Right renal cortex interstitium (tissue), 3 donors: Measurements from ENCODE around the gene ZNG1C. TPM values are rescaled to one million over a fixed set of nuclear protein-coding genes. Genes with fewer than 3 reads are reported as not detected.
"Not testable (repeated sequence)": the region's sequence is repeated elsewhere in the genome, so short reads cannot be mapped to it uniquely, and the experiment has no call there.

ENCODE experiments used
- DNase-seq, 3 donors: peaks; one replicate each; pipeline ENCODE4 v3.0.0-alpha.2; 2013; ENCODE audit warnings: low read depth in 3 of 3, low spot score in 2 of 3
- polyA plus RNA-seq, 3 donors: library from polyadenylated mRNA; unstranded; fragments of 120-200 nt; gene quantifications; one replicate each; pipeline ENCODE4 v1.2.1, GENCODE V29; 2013; ENCODE audit not compliant: insufficient read length in 3 of 3

Gene ZNG1C
- 10 to 100 TPM; 11.0 to 18.1 (median 13.8) TPM for polyA plus RNA-seq

DNA sequence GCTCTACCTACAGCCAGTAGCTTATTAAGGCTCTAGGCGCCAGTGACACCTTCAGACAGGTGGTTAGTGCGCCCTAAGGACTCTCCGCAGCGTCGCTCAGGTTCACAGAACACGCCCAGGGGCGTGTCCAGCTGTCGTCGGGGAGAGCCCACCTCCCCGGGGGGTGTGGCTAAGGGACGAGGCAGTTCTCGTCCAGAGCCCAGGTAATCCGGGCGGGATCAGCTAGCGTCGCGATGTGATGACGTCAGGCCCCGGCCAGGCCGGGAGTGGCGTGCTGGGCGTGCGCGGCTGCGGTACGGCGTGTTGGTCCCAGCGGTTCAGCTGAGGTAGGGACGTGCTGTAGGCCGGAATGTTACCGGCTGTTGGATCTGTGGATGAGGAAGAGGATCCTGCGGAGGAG lies at the start of gene ZNG1C:
Gene ZNG1C (plus strand): TSS at position 301 of the 400 bp plus-strand sequence. CDS start 49 bp downstream, at position 350.
- not testable (repeated sequence) for DNase-seq

DNA sequence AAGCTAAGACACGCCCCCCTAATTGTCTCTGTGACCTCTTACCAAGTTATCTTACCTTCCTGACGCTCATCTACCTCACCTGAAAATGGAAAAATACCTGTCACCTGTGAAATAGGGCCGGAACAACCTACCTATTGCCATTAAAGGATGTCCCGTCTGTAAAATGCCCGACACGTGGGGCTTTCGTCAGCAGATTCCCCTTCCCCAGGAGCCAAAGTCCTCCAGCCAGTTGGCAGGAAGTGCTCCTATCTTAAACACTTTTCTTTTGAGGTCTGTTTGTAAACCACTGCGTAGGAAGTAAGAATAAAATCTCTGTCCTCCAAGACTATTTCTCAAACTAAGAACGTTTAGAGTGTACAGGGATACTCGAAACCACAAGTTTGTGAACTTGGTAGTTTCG lies 654 bp downstream of the ZNG1C start:
- DNase-seq = not testable (repeated sequence)

DNA sequence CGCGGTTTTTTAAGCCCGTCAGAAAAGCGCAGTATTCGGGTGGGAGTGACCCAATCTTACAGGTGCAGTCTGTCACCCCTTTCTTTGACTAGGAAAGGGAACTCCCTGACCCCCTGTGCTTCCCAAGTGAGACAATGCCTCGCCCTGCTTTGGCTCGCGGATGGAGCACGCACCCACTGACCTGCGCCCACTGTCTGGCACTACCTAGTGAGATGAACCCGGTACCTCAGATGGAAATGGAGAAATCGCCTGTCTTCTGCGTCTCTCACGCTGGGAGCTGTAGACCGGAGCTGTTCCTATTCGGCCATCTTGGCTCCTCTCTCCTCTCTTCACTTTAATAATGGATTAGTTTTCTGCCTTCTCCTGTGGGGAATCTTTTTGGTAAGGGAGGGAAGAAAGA lies 39.3 kb downstream of the ZNG1C start:
- DNase-seq = not testable (repeated sequence)

GRCh38 chr9:68302567-68302966 lies 60.8 kb downstream of the ZNG1C start, which contains the start of gene FOXD4L3:
Gene FOXD4L3 (plus strand): TSS chr9:68302867. CDS start chr9:68302952, 85 bp downstream.
- not testable (repeated sequence) for DNase-seq

DNA sequence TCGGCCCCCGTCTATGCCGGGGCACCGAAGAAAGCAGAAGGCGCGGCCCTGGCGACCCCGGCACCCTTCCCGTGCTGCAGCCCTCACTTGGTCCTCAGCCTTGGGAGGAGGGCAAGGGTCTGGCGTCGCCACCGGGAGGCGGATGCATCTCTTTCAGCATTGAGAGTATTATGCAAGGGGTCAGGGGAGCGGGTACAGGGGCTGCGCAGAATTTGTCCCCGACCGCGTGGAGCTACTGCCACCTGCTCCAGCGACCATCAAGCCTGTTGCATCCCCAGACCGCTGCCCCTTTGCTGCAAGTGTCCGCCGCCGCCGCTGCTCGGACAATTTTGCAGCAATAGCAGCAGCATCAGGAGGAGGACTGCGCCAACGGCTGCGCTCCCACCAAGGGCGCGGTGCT lies 62.0 kb downstream of the ZNG1C start:
- not testable (repeated sequence) for DNase-seq

DNA sequence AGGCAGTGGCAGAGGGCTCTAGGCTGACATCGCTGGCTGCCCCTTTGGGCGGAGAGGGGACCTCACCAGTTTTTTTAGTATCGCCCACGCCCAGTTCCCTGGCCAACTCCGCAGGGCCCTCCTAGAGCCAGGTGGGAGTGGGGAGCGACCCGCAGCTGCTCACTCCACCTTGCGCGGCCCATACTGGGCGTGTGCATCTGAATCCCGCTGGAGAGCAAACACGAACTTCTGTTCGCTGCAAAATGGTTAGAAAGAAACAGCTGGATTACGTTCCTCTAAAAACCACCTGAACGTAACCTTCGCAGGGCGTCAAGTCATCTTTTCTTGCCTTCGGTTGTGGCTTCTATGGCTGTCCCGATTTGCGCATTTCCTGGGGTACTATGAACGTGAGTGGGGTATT lies 62.4 kb downstream of the ZNG1C start:
- DNase-seq = not testable (repeated sequence)

GRCh38 chr9:68304777-68305176 lies 63.0 kb downstream of the ZNG1C start:
- DNase-seq = not testable (repeated sequence)

GRCh38 chr9:68305680-68306285 lies 64.0 kb downstream of the ZNG1C start:
- not testable (repeated sequence) for DNase-seq

GRCh38 chr9:68306391-68306964 lies 64.7 kb downstream of the ZNG1C start:
- DNase-seq = not testable (repeated sequence)

DNA sequence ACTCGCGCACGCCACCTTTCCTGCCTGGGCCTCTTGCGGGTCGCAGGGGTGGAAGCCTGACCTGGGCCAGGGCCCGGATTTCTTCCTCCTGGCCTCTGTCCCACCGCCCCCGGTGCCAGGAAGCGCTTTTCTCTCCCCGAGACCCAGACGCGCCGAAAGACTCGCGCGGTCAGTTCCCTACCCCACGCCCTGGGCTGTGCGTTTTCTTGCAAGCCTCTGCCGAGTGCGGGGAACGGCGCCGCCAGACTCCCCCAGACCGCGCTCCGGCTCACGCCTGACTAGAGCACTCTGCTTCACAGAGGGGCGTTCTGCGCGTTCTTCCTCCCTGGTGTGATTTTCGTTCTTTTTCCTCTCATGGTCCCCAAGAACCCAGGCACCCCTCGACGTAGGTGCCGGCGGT lies 65.3 kb downstream of the ZNG1C start:
- not testable (repeated sequence) for DNase-seq

- not testable (repeated sequence) for DNase-seq
Observed at GRCh38 chr9:68307654-68308053, 65.9 kb downstream of the ZNG1C start.

- DNase-seq = not testable (repeated sequence)
Observed at GRCh38 chr9:68311208-68311607, 69.4 kb downstream of the ZNG1C start.

DNA sequence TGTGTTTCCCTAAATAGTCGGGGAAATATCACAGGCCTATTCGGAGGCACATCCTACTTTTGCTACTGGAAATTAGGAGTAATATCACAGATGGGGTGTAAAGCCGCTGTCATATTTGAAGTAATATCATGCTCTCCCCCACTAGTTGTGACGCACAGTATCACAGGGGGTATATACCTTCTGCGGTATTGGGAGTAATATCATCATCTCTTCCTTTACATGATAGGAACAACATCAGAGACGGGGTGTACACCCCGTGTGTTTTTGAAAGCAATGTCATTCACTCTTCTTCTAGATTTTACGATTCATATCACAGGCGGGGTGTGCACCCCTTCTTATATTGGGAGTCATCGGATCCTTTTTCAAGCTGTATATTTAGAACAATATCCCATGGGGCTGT lies 76.4 kb downstream of the ZNG1C start:
- DNase-seq = not testable (repeated sequence)

DNA sequence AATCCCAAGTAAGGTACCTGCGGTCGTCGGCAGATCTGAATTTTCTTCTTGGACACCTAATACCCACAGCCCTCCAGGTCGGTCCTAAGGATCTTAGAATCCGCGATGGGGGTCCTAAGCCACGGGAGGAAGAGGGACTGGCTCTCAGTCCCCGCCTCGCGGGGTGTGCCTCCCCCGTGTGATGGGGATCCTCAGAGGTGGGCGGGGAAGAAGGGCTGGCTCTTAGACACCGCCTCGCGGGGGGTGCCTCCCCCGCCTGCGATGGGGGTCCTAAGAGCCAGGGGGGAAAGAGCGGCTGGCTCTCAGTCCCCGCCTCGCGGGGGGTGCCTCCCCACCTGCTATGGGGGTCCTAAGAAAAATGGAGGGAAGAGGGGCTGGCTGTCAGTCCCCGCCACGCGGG lies 82.0 kb downstream of the ZNG1C start:
- DNase-seq = not testable (repeated sequence)

DNA sequence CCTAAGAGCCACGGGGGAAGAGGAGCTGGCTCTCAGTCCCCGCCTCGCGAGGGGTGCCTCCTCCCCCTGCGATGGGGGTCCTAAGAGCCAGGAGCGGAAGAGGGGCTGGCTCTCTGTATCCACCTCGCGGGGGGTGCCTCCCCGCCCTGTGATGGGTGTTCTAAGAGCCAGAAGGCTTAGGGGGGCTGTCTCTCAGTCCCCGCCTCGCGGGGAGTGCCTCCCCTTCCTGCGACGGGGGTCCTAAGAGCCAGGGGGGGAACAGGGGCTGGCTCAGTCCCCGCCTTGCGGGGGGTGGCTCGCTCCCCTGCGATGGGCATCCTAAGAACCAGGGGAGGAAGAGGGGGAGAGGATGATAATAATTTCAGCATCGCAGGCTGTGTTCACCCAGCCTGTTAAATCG lies 82.7 kb downstream of the ZNG1C start:
- DNase-seq = not testable (repeated sequence)

DNA sequence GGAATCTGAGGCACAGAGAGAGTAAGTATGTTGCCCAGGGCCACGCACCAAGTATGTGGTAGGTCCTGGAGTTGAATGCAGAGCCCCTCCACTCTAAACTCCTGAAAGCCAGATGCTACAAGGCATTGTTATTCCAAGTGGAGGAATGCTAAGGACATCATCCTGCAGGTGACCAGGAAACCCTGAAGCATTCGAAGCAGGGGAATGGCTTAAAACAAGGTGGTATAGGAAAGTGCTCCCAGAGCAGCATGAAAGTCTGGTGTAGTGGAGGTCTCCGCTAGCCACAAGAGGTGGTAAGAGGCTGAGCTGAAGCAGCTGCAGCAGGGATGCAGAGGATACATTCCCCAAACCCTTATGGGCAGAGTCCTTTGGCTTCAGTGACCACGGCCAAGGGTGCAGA lies 87.3 kb downstream of the ZNG1C start:
- DNase-seq = not testable (repeated sequence)

DNA sequence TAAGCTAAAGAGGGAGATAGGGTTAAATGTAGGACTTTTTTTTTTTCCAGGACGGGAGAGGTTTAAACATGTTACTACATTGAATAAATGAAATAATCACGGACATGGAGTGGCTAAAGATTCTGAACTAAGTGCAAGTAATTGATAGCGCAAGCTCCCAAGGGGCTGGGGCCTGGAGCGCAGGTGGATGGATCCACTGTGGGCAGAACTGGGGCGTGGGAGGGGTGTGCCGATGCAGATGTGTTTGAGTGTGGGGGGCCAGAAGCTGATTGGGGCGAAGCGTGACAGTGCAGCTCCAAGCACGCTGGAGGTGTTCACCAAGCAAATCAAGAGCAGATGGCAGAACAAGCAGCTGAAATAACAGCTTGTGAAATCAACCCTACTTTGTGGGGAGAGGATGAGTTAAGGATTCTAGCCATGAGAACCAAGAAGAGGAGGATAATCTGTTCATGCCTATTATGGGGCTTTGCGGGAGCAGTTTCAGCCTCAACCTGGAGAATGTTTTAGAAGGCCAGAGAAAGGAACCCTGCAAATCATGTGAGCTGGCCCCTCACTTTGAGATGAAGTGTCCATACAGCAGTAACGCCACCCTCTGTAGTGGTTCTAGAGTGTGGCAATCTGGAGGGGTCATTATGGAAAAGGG lies 88.9 kb downstream of the ZNG1C start:
- DNase-seq = not testable (repeated sequence)

GRCh38 chr9:68332122-68332521 lies 90.3 kb downstream of the ZNG1C start:
- not testable (repeated sequence) for DNase-seq

DNA sequence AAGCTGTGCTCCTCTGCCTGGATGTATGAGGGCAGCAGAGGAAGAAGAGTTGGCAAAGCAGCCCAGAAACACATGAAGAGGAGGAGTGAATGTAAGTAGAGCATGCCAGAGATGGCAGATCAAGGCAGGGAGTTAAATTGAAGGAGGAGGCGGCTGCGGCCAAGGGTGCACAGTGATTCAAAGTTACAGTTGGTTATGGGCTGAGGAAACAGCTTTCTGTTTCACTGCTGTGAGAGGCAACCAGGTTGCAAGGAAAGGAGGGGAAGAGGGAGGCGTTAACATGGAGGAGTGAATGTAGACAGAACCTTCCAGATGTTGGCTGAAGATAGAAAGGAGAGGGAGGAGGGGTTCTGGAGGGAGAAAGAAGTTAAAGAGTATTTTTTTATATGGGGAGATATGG lies 94.2 kb downstream of the ZNG1C start:
- DNase-seq = not testable (repeated sequence)

- DNase-seq = not testable (repeated sequence)
Observed at GRCh38 chr9:68336639-68337339, 95.0 kb downstream of the ZNG1C start.

- DNase-seq = not testable (repeated sequence)
Observed at GRCh38 chr9:68338000-68338399, 96.2 kb downstream of the ZNG1C start.
